Gastrocnemius medialis (tissue), 4 donors: ENCODE data around the gene TRIP10.

Experiments
- POLR2A ChIP-seq, 2 donors: fragments of 450-650 bp; IDR thresholded peaks; one replicate each; pipeline ENCODE4 v1.6.1; 2017; ENCODE audit warnings: antibody characterized with exemption in 2 of 2, mild to moderate bottlenecking in 2 of 2, moderate library complexity in 2 of 2
- TF ChIP-seq, protein P1 (sequence below), 5 experiments: fragments of 450-650 bp in 3 of 5; fragments of 200-600 bp in 2 of 5; sonication (generic) in 2 of 5; IDR thresholded peaks in 4 of 5; conservative IDR thresholded peaks in 1 of 5; 1 replicate in 4 of 5; 2 replicates in 1 of 5; pipeline ENCODE4 v1.5.1; 2016 to 2019; ENCODE audit warnings: antibody characterized with exemption in 5 of 5, mild to moderate bottlenecking in 3 of 5, moderate library complexity in 3 of 5

DNA sequence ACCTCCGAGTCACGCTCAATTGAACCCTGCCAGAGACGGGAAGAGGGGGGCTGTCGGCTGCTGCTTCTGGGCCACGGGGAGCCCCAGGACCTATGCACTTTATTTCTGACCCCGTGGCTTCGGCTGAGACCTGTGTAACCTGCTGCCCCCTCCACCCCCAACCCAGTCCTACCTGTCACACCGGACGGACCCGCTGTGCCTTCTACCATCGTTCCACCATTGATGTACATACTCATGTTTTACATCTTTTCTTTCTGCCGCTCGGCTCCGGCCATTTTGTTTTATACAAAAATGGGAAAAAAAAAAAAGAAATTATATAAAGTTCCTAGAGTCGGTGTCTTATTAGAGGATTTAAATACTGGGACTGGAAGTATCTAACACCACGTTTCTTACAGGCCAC, 11.7 kb downstream of the TRIP10 start:
- TF ChIP-seq, protein P1, sequence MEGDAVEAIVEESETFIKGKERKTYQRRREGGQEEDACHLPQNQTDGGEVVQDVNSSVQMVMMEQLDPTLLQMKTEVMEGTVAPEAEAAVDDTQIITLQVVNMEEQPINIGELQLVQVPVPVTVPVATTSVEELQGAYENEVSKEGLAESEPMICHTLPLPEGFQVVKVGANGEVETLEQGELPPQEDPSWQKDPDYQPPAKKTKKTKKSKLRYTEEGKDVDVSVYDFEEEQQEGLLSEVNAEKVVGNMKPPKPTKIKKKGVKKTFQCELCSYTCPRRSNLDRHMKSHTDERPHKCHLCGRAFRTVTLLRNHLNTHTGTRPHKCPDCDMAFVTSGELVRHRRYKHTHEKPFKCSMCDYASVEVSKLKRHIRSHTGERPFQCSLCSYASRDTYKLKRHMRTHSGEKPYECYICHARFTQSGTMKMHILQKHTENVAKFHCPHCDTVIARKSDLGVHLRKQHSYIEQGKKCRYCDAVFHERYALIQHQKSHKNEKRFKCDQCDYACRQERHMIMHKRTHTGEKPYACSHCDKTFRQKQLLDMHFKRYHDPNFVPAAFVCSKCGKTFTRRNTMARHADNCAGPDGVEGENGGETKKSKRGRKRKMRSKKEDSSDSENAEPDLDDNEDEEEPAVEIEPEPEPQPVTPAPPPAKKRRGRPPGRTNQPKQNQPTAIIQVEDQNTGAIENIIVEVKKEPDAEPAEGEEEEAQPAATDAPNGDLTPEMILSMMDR (IDR thresholded peaks at IDR 0.05 in 4 of 5, conservative IDR thresholded peaks at IDR 0.05 in 1 of 5), result no peak
- TF ChIP-seq POLR2A (IDR thresholded peaks at IDR 0.05), result no peak
